ENCODE results near the gene TNIP1.

GRCh38 chr5:151039665-151040064 is 41.2 kb downstream of the TNIP1 start:
- no peak for TF ChIP-seq CTCF (IDR thresholded peaks at IDR 0.05; ENCODE audit: borderline replicate concordance, extremely low read depth, low read length, poor library complexity, severe bottlenecking)
- no peak for TF ChIP-seq EZH2 (IDR thresholded peaks at IDR 0.05; ENCODE audit: borderline replicate concordance, low read depth, low read length, severe bottlenecking)

Data from DND-41 (cell line).